Neural progenitor cell (in vitro differentiated cells): ENCODE data around the gene SIRT5. TPM values are rescaled to one million over a fixed set of nuclear protein-coding genes. Genes with fewer than 3 reads are reported as not detected.

Experiments
- DNase-seq: peaks from one replicate; pipeline ENCODE4 v3.0.0-alpha.2; 2016; ENCODE audit warnings: low spot score
- H2AFZ ChIP-seq: fragments of 200-600 bp; sonication (generic); replicated peaks from 2 replicates; pipeline ENCODE4 v1.6.1; 2016; ENCODE audit warnings: antibody characterized with exemption
- H3F3A ChIP-seq: fragments of 200-600 bp; sonication (generic); 2 replicates; pipeline ENCODE4 v1.6.1; 2016; ENCODE audit warnings: antibody characterized with exemption, low read depth
- H3K27ac ChIP-seq: fragments of 200-600 bp; sonication (generic); 2 replicates; pipeline ENCODE4 v1.5.1; 2016; ENCODE audit warnings: mild to moderate bottlenecking
- H3K27me3 ChIP-seq: fragments of 200-600 bp; sonication (generic); 2 replicates; pipeline ENCODE4 v1.6.1; 2016; ENCODE audit warnings: mild to moderate bottlenecking, moderate library complexity
- H3K36me3 ChIP-seq: fragments of 200-600 bp; sonication (generic); 2 replicates; pipeline ENCODE4 v1.5.1; 2016
- H3K4me1 ChIP-seq: fragments of 200-600 bp; sonication (generic); 2 replicates; pipeline ENCODE4 v1.6.1; 2016; ENCODE audit warnings: mixed run types
- H3K4me2 ChIP-seq: fragments of 200-600 bp; sonication (generic); 2 replicates; pipeline ENCODE4 v1.6.1; 2016
- H3K4me3 ChIP-seq: fragments of 200-600 bp; sonication (generic); 2 replicates; pipeline ENCODE4 v1.5.1; 2016
- H3K79me2 ChIP-seq: fragments of 200-600 bp; sonication (generic); 2 replicates; pipeline ENCODE4 v1.6.1; 2016; ENCODE audit warnings: low read depth
- H3K9ac ChIP-seq: fragments of 200-600 bp; sonication (generic); 2 replicates; pipeline ENCODE4 v1.6.1; 2016
- H3K9me3 ChIP-seq: fragments of 200-600 bp; sonication (generic); 2 replicates; pipeline ENCODE4 v1.5.1; 2016; ENCODE audit warnings: low read depth
- H4K20me1 ChIP-seq: fragments of 200-600 bp; sonication (generic); 2 replicates; pipeline ENCODE4 v1.6.1; 2016; ENCODE audit warnings: low read depth
- H3K27ac Mint-ChIP-seq: 3 replicates; pipeline ENCODE4 v1.8.0; 2021; ENCODE audit warnings: mixed read lengths
- H3K27me3 Mint-ChIP-seq: 2 replicates; pipeline ENCODE4 v1.8.0; 2022; ENCODE audit warnings: low read depth, mild to moderate bottlenecking, inconsistent platforms, moderate library complexity, mixed read lengths; ENCODE audit not compliant: insufficient read depth
- H3K36me3 Mint-ChIP-seq: 3 replicates; pipeline ENCODE4 v1.8.0; 2021; ENCODE audit warnings: mixed read lengths
- H3K4me1 Mint-ChIP-seq: 3 replicates; pipeline ENCODE4 v1.8.0; 2021; ENCODE audit warnings: mixed read lengths
- H3K4me3 Mint-ChIP-seq: 3 replicates; pipeline ENCODE4 v1.8.0; 2021; ENCODE audit warnings: mild to moderate bottlenecking, moderate library complexity, mixed read lengths
- H3K9me3 Mint-ChIP-seq: 3 replicates; pipeline ENCODE4 v1.8.0; 2020; ENCODE audit warnings: mixed read lengths
- CTCF ChIP-seq: fragments of 200-600 bp; sonication (generic); IDR thresholded peaks from 2 replicates; pipeline ENCODE4 v1.5.1; 2017; ENCODE audit warnings: antibody characterized with exemption, mild to moderate bottlenecking
- EZH2 ChIP-seq: fragments of 200-600 bp; sonication (generic); IDR thresholded peaks from 2 replicates; pipeline ENCODE4 v1.6.1; 2017; ENCODE audit warnings: antibody characterized with exemption, mild to moderate bottlenecking, moderate library complexity
- EZH2phosphoT487 ChIP-seq: fragments of 200-600 bp; sonication (generic); IDR thresholded peaks from 2 replicates; pipeline ENCODE4 v1.6.1; 2017; ENCODE audit warnings: antibody characterized with exemption
- total RNA-seq: library from RNA; depleted of rRNA; stranded (reverse); fragments of >200 nt; gene quantifications from 2 replicates; pipeline ENCODE4 v1.2.3, GENCODE V29; 2015; ENCODE audit warnings: low replicate concordance

Gene SIRT5
- total RNA-seq, 1 donor from 2014 or later = 18.2 TPM

- Mint-ChIP-seq H3K36me3 (no peaks in the 10 kb centered on the region), H3K27ac (no peak overlapping the region), H3K27me3 (peaks cover 5% of the 10 kb centered on the region), H3K4me1 (peaks cover 28% of the 10 kb centered on the region), H3K4me3 (no peak overlapping the region), H3K9me3 (no peaks in the 10 kb centered on the region)
- H3K4me3 ChIP-seq = no peak overlapping the region
- no peak overlapping the region for H3K4me2 ChIP-seq
- peaks cover 10% of the 10 kb centered on the region for H3F3A ChIP-seq
- peaks cover 17% of the 10 kb centered on the region for H3K4me1 ChIP-seq
- no peak overlapping the region for H2AFZ ChIP-seq
- no peaks in the 10 kb centered on the region for H3K36me3 ChIP-seq
- TF ChIP-seq CTCF = no peak
- TF ChIP-seq EZH2 = no peak
- TF ChIP-seq EZH2phosphoT487 = no peak
- H3K9ac ChIP-seq = no peak overlapping the region
- no peak overlapping the region for H3K27ac ChIP-seq
- no peak for DNase-seq
- H3K9me3 ChIP-seq = no peaks in the 10 kb centered on the region
- no peaks in the 10 kb centered on the region for H3K79me2 ChIP-seq
- H3K27me3 ChIP-seq = no peaks in the 10 kb centered on the region
- H4K20me1 ChIP-seq = no peaks in the 10 kb centered on the region
Measured at GRCh38 chr6:13526727-13527670, 47.4 kb upstream of the SIRT5 start.

GRCh38 chr6:13527671-13528056 lies 46.7 kb upstream of the SIRT5 start:
- Histone ChIP-seq H3K27me3 (no peaks in the 10 kb centered on the region), H3K4me2 (no peak overlapping the region), H3K4me3 (no peak overlapping the region), H2AFZ (no peak overlapping the region), H3K9me3 (no peaks in the 10 kb centered on the region), H3K9ac (no peak overlapping the region), H3K36me3 (no peaks in the 10 kb centered on the region), H3K4me1 (peaks cover 21% of the 10 kb centered on the region), H3F3A (peaks cover 15% of the 10 kb centered on the region), H3K27ac (no peak overlapping the region), H3K79me2 (no peaks in the 10 kb centered on the region), H4K20me1 (no peaks in the 10 kb centered on the region)
- Mint-ChIP-seq H3K27me3 (peaks cover 5% of the 10 kb centered on the region), H3K27ac (no peak overlapping the region), H3K4me1 (peaks cover 29% of the 10 kb centered on the region), H3K36me3 (no peaks in the 10 kb centered on the region), H3K9me3 (no peaks in the 10 kb centered on the region), H3K4me3 (no peak overlapping the region)
- TF ChIP-seq CTCF (no peak), EZH2 (no peak), EZH2phosphoT487 (no peak)
- no peak for DNase-seq

GRCh38 chr6:13528232-13528631 lies 46.2 kb upstream of the SIRT5 start:
- Histone ChIP-seq H3K4me3 (no peak overlapping the region), H3K9ac (no peak overlapping the region), H3K36me3 (no peaks in the 10 kb centered on the region), H4K20me1 (no peaks in the 10 kb centered on the region), H3F3A (peaks cover 15% of the 10 kb centered on the region), H3K4me1 (peaks cover 21% of the 10 kb centered on the region), H3K79me2 (no peaks in the 10 kb centered on the region), H2AFZ (no peak overlapping the region), H3K27me3 (no peaks in the 10 kb centered on the region), H3K27ac (no peak overlapping the region), H3K4me2 (no peak overlapping the region), H3K9me3 (no peaks in the 10 kb centered on the region)
- no peak overlapping the region for H3K27ac Mint-ChIP-seq
- no peak overlapping the region for H3K4me3 Mint-ChIP-seq
- H3K27me3 Mint-ChIP-seq = peaks cover 5% of the 10 kb centered on the region
- peaks cover 29% of the 10 kb centered on the region for H3K4me1 Mint-ChIP-seq
- DNase-seq = no peak
- H3K36me3 Mint-ChIP-seq = no peaks in the 10 kb centered on the region
- H3K9me3 Mint-ChIP-seq = no peaks in the 10 kb centered on the region
- TF ChIP-seq EZH2phosphoT487 (no peak), EZH2 (no peak), CTCF (no peak)
